ENCODE data around the gene MSRB1.
"Not testable (repeated sequence)": the region's sequence is repeated elsewhere in the genome, so short reads cannot be mapped to it uniquely, and the experiment has no call there.

The MSRB1 gene

GRCh38 chr16:1914988-1915387, 28.0 kb downstream of the MSRB1 start:
- no peak for DNase-seq

- DNase-seq = no peak
Measured at GRCh38 chr16:1914084-1914608, 28.9 kb downstream of the MSRB1 start.

- no peak for DNase-seq
Measured at GRCh38 chr16:1913327-1914083, 29.5 kb downstream of the MSRB1 start.

- no peak for DNase-seq
Measured at GRCh38 chr16:1912215-1912543, 30.8 kb downstream of the MSRB1 start.

GRCh38 chr16:1911467-1912214, 31.4 kb downstream of the MSRB1 start:
- DNase-seq = no peak

GRCh38 chr16:1909561-1910231, 33.3 kb downstream of the MSRB1 start:
- DNase-seq = no peak

GRCh38 chr16:1908983-1909382, 34.0 kb downstream of the MSRB1 start:
- DNase-seq = no peak

GRCh38 chr16:1908184-1908583, 34.8 kb downstream of the MSRB1 start:
- no peak for DNase-seq

- no peak for DNase-seq
Measured at GRCh38 chr16:1907226-1907860, 35.7 kb downstream of the MSRB1 start.

GRCh38 chr16:1906846-1907165, 36.2 kb downstream of the MSRB1 start:
- no peak for DNase-seq

GRCh38 chr16:1906055-1906845, 36.7 kb downstream of the MSRB1 start:
- DNase-seq = no peak

- no peak for DNase-seq
Measured at GRCh38 chr16:1903845-1904840, 38.9 kb downstream of the MSRB1 start.

- DNase-seq = no peak
Measured at GRCh38 chr16:1903220-1903574, 39.8 kb downstream of the MSRB1 start.

GRCh38 chr16:1902547-1903219, 40.3 kb downstream of the MSRB1 start:
- no peak for DNase-seq

- no peak for DNase-seq
Measured at GRCh38 chr16:1900452-1900774, 42.6 kb downstream of the MSRB1 start.

GRCh38 chr16:1899641-1900451, 43.2 kb downstream of the MSRB1 start:
- no peak for DNase-seq

- not testable (repeated sequence) for DNase-seq
Measured at GRCh38 chr16:1897692-1898091, 45.3 kb downstream of the MSRB1 start.

- no peak for DNase-seq
Measured at GRCh38 chr16:1895949-1896675, 46.9 kb downstream of the MSRB1 start.

GRCh38 chr16:1895068-1895467, 47.9 kb downstream of the MSRB1 start:
- no peak for DNase-seq
